AG04449 (cell line): ENCODE measurements around the gene BANP.
"Not testable (repeated sequence)": the region's sequence is repeated elsewhere in the genome, so short reads cannot be mapped to it uniquely, and the experiment has no call there.

Source experiments
- CTCF ChIA-PET: fragments of 350-600 bp; formaldehyde crosslinking; extraction: SDS; loops from one replicate; lab custom pipeline; 2021; ENCODE audit warnings: antibody characterized with exemption; lab: Yijun Ruan, JAX
- POLR2A ChIA-PET: fragments of 400-600, 350-600 bp; formaldehyde crosslinking; extraction: SDS; loops from one replicate; lab custom pipeline; 2020; ENCODE audit warnings: antibody characterized with exemption, inconsistent platforms; lab: Yijun Ruan, JAX
- DNase-seq: peaks from one replicate; pipeline ENCODE4 v3.0.0-alpha.2; 2010; ENCODE audit warnings: low read depth, low spot score
- H3K4me3 ChIP-seq: 2 replicates; pipeline ENCODE4 v1.5.1; 2011; ENCODE audit warnings: low read depth, mild to moderate bottlenecking, control low read depth, low read length
- TF ChIP-seq, protein P1 (sequence below): IDR thresholded peaks from one replicate; pipeline ENCODE4 v1.5.1; 2011; ENCODE audit warnings: mild to moderate bottlenecking, moderate library complexity, low read length, control low read depth, inconsistent platforms; ENCODE audit not compliant: insufficient read depth; ENCODE audit errors: missing control alignments

Gene BANP

DNA sequence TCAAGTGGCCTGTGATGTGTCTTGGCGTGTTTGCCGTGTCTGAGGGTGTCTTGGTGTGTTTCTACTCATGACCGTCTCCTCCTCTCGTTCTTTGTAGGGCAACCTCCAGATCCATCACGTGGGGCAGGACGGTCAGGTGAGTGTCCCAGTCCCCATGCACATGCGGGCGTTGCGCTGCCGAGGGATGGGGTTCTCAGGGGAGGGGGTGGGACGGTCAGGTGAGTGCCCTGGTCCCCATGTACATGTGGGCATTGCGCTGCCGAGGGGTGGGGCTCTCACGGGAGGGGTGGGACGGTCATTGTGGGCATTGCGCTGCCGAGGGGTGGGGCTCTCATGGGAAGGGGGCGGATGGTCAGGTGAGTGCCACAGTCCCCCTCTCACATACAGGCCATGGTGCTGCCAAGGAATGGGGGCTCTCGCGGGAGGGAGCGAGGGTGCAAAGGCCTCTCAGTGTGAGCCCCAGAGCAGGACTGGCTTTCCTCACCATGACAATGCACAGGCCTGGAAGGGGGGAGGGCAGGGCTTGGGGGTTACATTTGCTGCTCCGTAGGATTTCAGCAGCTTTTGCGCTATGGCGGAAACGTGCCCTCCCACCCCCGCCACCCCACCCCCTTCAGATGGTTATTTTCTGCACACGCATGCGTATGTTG is 86.8 kb downstream of the BANP start:
- H3K4me3 ChIP-seq, DNase-seq, POLR2A ChIA-PET, CTCF ChIA-PET: not testable (repeated sequence)

DNA sequence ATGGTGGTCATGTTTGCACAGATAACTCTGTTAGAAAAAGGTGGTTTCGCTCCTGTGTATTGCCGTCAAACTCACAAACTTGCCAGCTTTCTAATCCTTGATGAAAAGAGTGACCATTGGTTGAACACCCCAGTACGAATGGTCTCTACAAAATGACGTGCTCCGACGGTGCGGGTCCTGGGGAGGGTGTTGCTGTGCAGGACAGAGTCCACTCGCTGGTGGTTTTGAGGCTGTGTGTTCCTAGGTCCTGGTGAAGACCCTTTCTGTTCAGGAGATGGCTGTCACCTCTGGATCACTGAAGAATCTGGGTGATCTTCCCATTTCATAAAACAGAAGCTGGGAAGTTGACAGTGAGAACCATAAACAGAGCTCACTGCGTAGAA is 87.3 kb downstream of the BANP start:
- CTCF ChIA-PET, POLR2A ChIA-PET, H3K4me3 ChIP-seq, DNase-seq: not testable (repeated sequence)

- DNase-seq, result no peak
- H3K4me3 ChIP-seq, result no peak overlapping the region
- CTCF ChIA-PET, result no interaction called here
- TF ChIP-seq, protein P1, sequence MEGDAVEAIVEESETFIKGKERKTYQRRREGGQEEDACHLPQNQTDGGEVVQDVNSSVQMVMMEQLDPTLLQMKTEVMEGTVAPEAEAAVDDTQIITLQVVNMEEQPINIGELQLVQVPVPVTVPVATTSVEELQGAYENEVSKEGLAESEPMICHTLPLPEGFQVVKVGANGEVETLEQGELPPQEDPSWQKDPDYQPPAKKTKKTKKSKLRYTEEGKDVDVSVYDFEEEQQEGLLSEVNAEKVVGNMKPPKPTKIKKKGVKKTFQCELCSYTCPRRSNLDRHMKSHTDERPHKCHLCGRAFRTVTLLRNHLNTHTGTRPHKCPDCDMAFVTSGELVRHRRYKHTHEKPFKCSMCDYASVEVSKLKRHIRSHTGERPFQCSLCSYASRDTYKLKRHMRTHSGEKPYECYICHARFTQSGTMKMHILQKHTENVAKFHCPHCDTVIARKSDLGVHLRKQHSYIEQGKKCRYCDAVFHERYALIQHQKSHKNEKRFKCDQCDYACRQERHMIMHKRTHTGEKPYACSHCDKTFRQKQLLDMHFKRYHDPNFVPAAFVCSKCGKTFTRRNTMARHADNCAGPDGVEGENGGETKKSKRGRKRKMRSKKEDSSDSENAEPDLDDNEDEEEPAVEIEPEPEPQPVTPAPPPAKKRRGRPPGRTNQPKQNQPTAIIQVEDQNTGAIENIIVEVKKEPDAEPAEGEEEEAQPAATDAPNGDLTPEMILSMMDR, result no peak
- POLR2A ChIA-PET, result no interaction called here
Observed at GRCh38 chr16:88039591-88039990, 88.4 kb downstream of the BANP start.

GRCh38 chr16:88040196-88040876 is 89.1 kb downstream of the BANP start:
- CTCF ChIA-PET, H3K4me3 ChIP-seq, DNase-seq, POLR2A ChIA-PET: not testable (repeated sequence)

DNA sequence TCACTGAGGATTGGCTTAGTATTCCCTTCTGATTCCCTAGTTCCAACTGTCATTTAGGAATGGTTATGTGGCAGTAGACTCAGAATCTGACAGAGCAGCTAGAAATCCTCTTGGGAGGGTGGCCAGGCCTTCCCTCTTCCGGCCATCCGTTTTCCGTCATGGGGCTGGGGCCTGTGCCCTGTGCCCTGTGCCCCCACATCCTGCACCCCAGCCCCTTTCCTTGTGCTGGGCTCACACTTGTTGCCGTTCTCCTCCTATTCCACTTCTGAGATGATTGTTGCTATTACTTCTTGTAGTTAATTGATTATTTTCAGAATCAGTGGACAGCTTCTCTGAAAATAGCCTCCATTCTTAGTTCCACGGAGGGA is 89.6 kb downstream of the BANP start:
- H3K4me3 ChIP-seq, DNase-seq, POLR2A ChIA-PET, CTCF ChIA-PET: not testable (repeated sequence)

DNA sequence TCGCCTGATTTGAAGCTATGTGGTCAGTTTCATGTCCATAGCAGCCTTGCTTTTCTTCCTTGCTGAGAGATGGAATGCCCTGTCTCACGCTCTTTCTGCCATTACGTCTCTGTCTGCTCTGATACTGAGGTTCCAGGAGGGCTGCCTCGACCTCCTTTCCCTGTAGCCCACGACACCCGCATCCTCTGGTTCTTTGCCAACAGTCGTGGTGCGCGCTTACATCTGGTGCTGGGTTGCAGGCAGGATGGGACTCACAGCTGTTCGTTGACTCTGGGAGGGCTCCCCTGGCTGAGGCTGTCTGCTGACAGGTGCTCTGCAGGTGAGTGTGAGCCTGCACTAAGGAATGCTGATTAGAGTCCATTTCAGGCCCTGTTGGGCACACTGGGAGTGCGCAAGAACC is 90.3 kb downstream of the BANP start:
- H3K4me3 ChIP-seq, DNase-seq, POLR2A ChIA-PET, CTCF ChIA-PET: not testable (repeated sequence)

DNA sequence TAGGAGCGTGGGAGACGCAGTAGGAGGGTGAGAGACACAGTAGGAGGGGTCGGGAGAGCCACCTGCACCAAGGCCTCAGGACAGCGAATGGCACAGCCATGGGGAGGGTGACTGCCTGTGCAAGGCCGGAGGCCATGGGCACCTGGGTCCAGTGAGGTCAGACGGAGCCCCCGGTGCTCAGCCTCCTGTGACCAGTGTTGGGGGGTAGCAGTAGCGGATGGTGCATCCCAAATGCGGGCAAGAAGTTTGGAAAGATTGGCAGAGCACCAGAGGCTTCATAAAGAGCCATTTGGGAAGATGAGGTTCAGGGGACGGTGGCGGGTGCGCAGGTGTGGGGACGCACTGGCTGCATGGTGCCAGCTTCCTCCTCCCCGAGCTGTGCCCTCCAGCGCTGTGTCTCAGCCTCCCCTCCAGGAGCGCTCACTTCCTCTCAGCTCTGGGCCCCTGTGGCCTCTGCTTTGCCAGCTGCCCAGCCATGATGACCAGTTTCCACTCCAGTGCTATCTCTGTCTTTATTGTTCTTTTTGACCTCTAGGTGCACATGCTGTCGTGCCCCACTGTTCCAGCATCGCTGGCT is 90.8 kb downstream of the BANP start:
- POLR2A ChIA-PET, result not testable (repeated sequence)

GRCh38 chr16:88043208-88043910 is 92.1 kb downstream of the BANP start:
- H3K4me3 ChIP-seq, DNase-seq, POLR2A ChIA-PET, CTCF ChIA-PET: not testable (repeated sequence)

More for the DNA sequence above, 90.8 kb downstream of the BANP start:
- CTCF ChIA-PET, H3K4me3 ChIP-seq, DNase-seq: not testable (repeated sequence)

- POLR2A ChIA-PET, CTCF ChIA-PET, H3K4me3 ChIP-seq, DNase-seq: not testable (repeated sequence)
Observed at GRCh38 chr16:88044121-88044581, 92.9 kb downstream of the BANP start.

- CTCF ChIA-PET, H3K4me3 ChIP-seq, DNase-seq, POLR2A ChIA-PET: not testable (repeated sequence)
Observed at GRCh38 chr16:88045361-88045760, 94.1 kb downstream of the BANP start.

DNA sequence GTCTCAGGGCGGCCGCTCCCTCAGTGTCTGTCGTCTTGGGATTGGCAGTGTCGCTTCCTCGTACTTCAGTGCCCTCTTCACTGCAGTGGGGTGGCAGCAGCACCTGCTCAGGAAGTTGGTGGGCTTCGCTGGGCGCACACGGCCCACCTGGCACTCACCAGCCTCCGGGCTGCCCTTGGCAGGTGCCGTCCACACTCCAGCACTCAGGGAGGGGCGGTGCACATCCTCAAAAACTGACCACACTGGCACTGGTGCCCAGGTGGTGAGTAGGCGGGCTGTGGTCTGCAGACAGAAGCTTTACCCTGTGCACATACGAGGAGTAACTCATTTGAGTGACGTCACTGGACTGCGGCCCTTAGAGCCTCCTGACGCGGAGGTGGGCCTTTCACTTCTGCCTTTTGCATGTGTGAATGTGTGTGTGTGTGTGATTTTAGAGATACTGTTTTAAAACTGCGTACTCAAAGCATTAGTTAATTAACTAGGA is 94.6 kb downstream of the BANP start:
- H3K4me3 ChIP-seq, result no peak overlapping the region
- POLR2A ChIA-PET, result no interaction called here
- CTCF ChIA-PET, result no interaction called here
- TF ChIP-seq, protein P1, result no peak
- no peak for DNase-seq
